SK-N-SH (cell line): Measurements from ENCODE around the gene CLMN. TPM values are rescaled to one million over a fixed set of nuclear protein-coding genes. Genes with fewer than 3 reads are reported as not detected.

Experiments used
- CTCF ChIA-PET: fragments of 300-600, 350-600 bp; formaldehyde crosslinking; extraction: SDS; loops from one replicate; lab custom pipeline; 2021; lab: Yijun Ruan, JAX
- POLR2A ChIA-PET: fragments of 350-600 bp; sonication (Branson Sonifier 250); formaldehyde crosslinking; extraction: SDS; loops from one replicate; lab custom pipeline; 2020; ENCODE audit warnings: antibody characterized with exemption, inconsistent platforms; lab: Yijun Ruan, JAX
- DNase-seq: peaks from one replicate; pipeline ENCODE4 v3.0.0; 2012
- H2AFZ ChIP-seq: fragments of 200-600 bp; sonication (generic); 2 replicates; pipeline ENCODE4 v1.8.1; 2016; ENCODE audit warnings: antibody characterized with exemption, mild to moderate bottlenecking, low read depth
- H3F3A ChIP-seq: fragments of 200-600 bp; sonication (generic); replicated peaks from 2 replicates; pipeline ENCODE3; 2016; ENCODE audit warnings: antibody characterized with exemption, mild to moderate bottlenecking; ENCODE audit not compliant: insufficient read depth
- H3K27ac ChIP-seq, 2 experiments: fragments of 200-500 bp in 1 of 2; fragments of 200-600 bp in 1 of 2; sonication (Bioruptor generic) in 1 of 2; sonication (generic), shearing (Covaris generic) in 1 of 2; 2 replicates each; pipeline versions ENCODE4 v1.5.1 to v1.6.1; 2014 to 2016; ENCODE audit warnings: low read depth in 2 of 2, inconsistent platforms in 1 of 2, low read length in 1 of 2, mild to moderate bottlenecking in 1 of 2, mixed read lengths in 1 of 2
- H3K27me3 ChIP-seq: fragments of 200-600 bp; sonication (generic), shearing (Covaris generic); 2 replicates; pipeline ENCODE4 v1.6.1; 2016; ENCODE audit warnings: mixed run types; ENCODE audit not compliant: insufficient read depth
- H3K36me3 ChIP-seq, 2 experiments: fragments of 200-500 bp in 1 of 2; fragments of 200-600 bp in 1 of 2; sonication (Bioruptor generic) in 1 of 2; sonication (generic) in 1 of 2; replicated peaks in 1 of 2; 2 replicates each; pipeline versions ENCODE3 to v1.5.1; 2014 to 2016; ENCODE audit warnings: low read length in 1 of 2, mild to moderate bottlenecking in 1 of 2; ENCODE audit not compliant: insufficient read depth in 2 of 2, control insufficient read depth in 1 of 2
- H3K4me1 ChIP-seq, 2 experiments: fragments of 200-500 bp in 1 of 2; fragments of 200-600 bp in 1 of 2; sonication (Bioruptor generic) in 1 of 2; sonication (generic), shearing (Covaris generic) in 1 of 2; 2 replicates each; pipeline versions ENCODE4 v1.5.1 to v1.6.1; 2014 to 2016; ENCODE audit warnings: low read depth in 1 of 2, low read length in 1 of 2, mixed run types in 1 of 2; ENCODE audit not compliant: insufficient read depth in 2 of 2, control insufficient read depth in 1 of 2
- H3K4me2 ChIP-seq: fragments of 200-600 bp; sonication (generic), shearing (Covaris generic); 2 replicates; pipeline ENCODE4 v1.6.1; 2017; ENCODE audit warnings: mixed run types
- H3K4me3 ChIP-seq, 2 experiments: fragments of 200-500 bp in 1 of 2; fragments of 200-600 bp in 1 of 2; sonication (Bioruptor generic) in 1 of 2; sonication (generic), shearing (Covaris generic) in 1 of 2; 2 replicates each; pipeline versions ENCODE4 v1.5.1 to v1.8.1; 2014 to 2016; ENCODE audit warnings: low read depth in 2 of 2, inconsistent platforms in 1 of 2, low read length in 1 of 2, mild to moderate bottlenecking in 1 of 2, mixed read lengths in 1 of 2, moderate library complexity in 1 of 2
- H3K79me2 ChIP-seq: fragments of 200-600 bp; sonication (generic); 2 replicates; pipeline ENCODE4 v1.8.1; 2017; ENCODE audit warnings: mild to moderate bottlenecking; ENCODE audit not compliant: insufficient read depth
- H3K9ac ChIP-seq: fragments of 200-600 bp; sonication (generic); 2 replicates; pipeline ENCODE4 v1.6.1; 2017; ENCODE audit warnings: mixed run types
- H3K9me2 ChIP-seq: fragments of 200-600 bp; sonication (generic); 2 replicates; pipeline ENCODE4 v1.6.1; 2017; ENCODE audit warnings: mixed run types
- H3K9me3 ChIP-seq: fragments of 200-600 bp; sonication (generic); 2 replicates; pipeline ENCODE4 v1.6.1; 2017; ENCODE audit warnings: mixed run types, mild to moderate bottlenecking, moderate library complexity
- H4K20me1 ChIP-seq: fragments of 200-600 bp; sonication (generic); 2 replicates; pipeline ENCODE4 v1.6.1; 2017; ENCODE audit warnings: mild to moderate bottlenecking, mixed run types; ENCODE audit not compliant: insufficient read depth
- CHD2 ChIP-seq: fragments of 150-350 bp; IDR thresholded peaks from 2 replicates; pipeline ENCODE4 v1.6.1; 2018; ENCODE audit warnings: low read length; ENCODE audit not compliant: partially characterized antibody
- EP300 ChIP-seq, 2 experiments: IDR thresholded peaks; 2 replicates each; pipeline versions ENCODE4 v1.4.0 to v1.6.1; 2012; ENCODE audit warnings: borderline replicate concordance in 1 of 2, low read depth in 1 of 2, low read length in 1 of 2
- EZH2phosphoT487 ChIP-seq: fragments of 200-600 bp; sonication (generic); IDR thresholded peaks from 2 replicates; pipeline ENCODE4 v1.6.1; 2017; ENCODE audit warnings: low read depth, mixed run types, mild to moderate bottlenecking, antibody characterized with exemption, moderate library complexity, borderline replicate concordance
- FOSL2 ChIP-seq: IDR thresholded peaks from 2 replicates; pipeline ENCODE4 v1.4.0; 2012; ENCODE audit warnings: low read depth, mild to moderate bottlenecking, moderate library complexity, borderline replicate concordance
- GABPA ChIP-seq: IDR thresholded peaks from 2 replicates; pipeline ENCODE4 v1.4.0; 2012; ENCODE audit warnings: low read depth, mild to moderate bottlenecking
- MEF2A ChIP-seq: IDR thresholded peaks from 2 replicates; pipeline ENCODE4 v1.4.0; 2012; ENCODE audit warnings: low read depth, borderline replicate concordance
- MXI1 ChIP-seq: IDR thresholded peaks from 2 replicates; pipeline ENCODE4 v1.6.1; 2012; ENCODE audit warnings: mild to moderate bottlenecking, low read depth, low read length, improper control_type of control experiment
- POLR2AphosphoS5 ChIP-seq: IDR thresholded peaks from 2 replicates; pipeline ENCODE4 v1.6.1; 2012; ENCODE audit warnings: low read depth, low read length
- RCOR1 ChIP-seq: fragments of 150-350 bp; IDR thresholded peaks from 2 replicates; pipeline ENCODE4 v1.6.1; 2017; ENCODE audit warnings: antibody characterized with exemption, low read length
- RFX5 ChIP-seq: IDR thresholded peaks from 2 replicates; pipeline ENCODE4 v1.6.1; 2012; ENCODE audit warnings: mild to moderate bottlenecking, improper control_type of control experiment, low read length
- RXRA ChIP-seq: IDR thresholded peaks from 2 replicates; pipeline ENCODE4 v1.4.0; 2012; ENCODE audit warnings: low read depth, mild to moderate bottlenecking, borderline replicate concordance
- SIN3A ChIP-seq: IDR thresholded peaks from 2 replicates; pipeline ENCODE4 v1.6.1; 2012; ENCODE audit warnings: low read depth, mild to moderate bottlenecking, low read length, moderate library complexity, borderline replicate concordance
- SMC3 ChIP-seq: IDR thresholded peaks from 2 replicates; pipeline ENCODE4 v1.6.1; 2012; ENCODE audit warnings: low read depth, low read length, improper control_type of control experiment
- TCF12 ChIP-seq: IDR thresholded peaks from 2 replicates; pipeline ENCODE4 v1.4.0; 2012
- TEAD4 ChIP-seq: IDR thresholded peaks from 2 replicates; pipeline ENCODE4 v1.4.0; 2012; ENCODE audit warnings: mild to moderate bottlenecking, borderline replicate concordance; ENCODE audit not compliant: insufficient read depth
- YY1 ChIP-seq: IDR thresholded peaks from 2 replicates; pipeline ENCODE4 v1.4.0; 2012; ENCODE audit warnings: low read depth, mild to moderate bottlenecking
- WGBS: methylation state at CpG from one replicate; pipeline ENCODE4 v1.1.6; 2017; ENCODE audit warnings: low lambda C conversion rate; 5-methylcytosine and 5-hydroxymethylcytosine counted together
- polyA plus RNA-seq, 3 experiments: library from polyadenylated mRNA; depleted of rRNA; stranded (reverse); fragments of >200 nt; gene quantifications; 2 replicates each; pipeline ENCODE4 v1.2.3, GENCODE V29; 2012
- TF ChIP-seq, protein P1 (sequence below): IDR thresholded peaks from 2 replicates; pipeline ENCODE4; 2012
- TF ChIP-seq, protein P2 (sequence below): IDR thresholded peaks from 2 replicates; pipeline ENCODE4 v1.6.1; 2012; ENCODE audit warnings: mild to moderate bottlenecking, low read depth, low read length, moderate library complexity
- TF ChIP-seq, protein P3 (sequence below): IDR thresholded peaks from 2 replicates; pipeline ENCODE4 v1.4.0; 2012; ENCODE audit warnings: low read depth, borderline replicate concordance

Gene CLMN
- polyA plus RNA-seq, 1 of the 3 experiments (the other 2 are of a cell fraction): 1.4 TPM

DNA sequence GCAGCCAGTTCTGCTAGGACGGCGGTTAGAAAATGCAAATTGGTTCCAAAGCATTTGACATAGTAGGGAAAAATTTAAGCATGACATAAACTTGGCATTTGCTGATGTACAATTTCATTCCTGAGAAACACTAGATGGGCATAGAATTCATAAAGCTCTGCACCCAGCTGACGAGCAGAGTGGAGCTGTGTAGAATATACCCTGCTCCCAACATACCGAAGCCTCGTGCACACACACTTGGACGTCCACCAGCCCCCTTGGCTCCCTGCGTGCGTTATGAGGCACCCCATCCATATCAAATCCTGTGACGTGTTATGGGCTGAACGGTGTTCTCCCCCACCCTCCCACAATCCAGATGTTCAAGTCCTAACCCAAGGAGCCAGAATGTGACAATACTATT, 65.4 kb downstream of the CLMN start:
- no peak overlapping the region for H3K4me3 ChIP-seq
- no peaks in the 10 kb centered on the region for H3F3A ChIP-seq
- DNase-seq: no peak
- no peak overlapping the region for H3K27ac ChIP-seq
- H4K20me1 ChIP-seq: no peaks in the 10 kb centered on the region
- H3K4me1 ChIP-seq: peaks cover 8 to 9% of the 10 kb centered on the region in 2 experiments; a peak in 2 of 4 replicates
- WGBS: 89% methylated on average over 10 of the region's 10 CpGs
- H2AFZ ChIP-seq: no peak overlapping the region
- no peak for TF ChIP-seq CHD2
- TF ChIP-seq, protein P1, sequence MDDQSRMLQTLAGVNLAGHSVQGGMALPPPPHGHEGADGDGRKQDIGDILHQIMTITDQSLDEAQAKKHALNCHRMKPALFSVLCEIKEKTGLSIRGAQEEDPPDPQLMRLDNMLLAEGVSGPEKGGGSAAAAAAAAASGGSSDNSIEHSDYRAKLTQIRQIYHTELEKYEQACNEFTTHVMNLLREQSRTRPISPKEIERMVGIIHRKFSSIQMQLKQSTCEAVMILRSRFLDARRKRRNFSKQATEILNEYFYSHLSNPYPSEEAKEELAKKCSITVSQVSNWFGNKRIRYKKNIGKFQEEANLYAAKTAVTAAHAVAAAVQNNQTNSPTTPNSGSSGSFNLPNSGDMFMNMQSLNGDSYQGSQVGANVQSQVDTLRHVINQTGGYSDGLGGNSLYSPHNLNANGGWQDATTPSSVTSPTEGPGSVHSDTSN: 0 out of 2 replicates have a peak, but pooled peaks have one; percentile 6
- no peaks in the 10 kb centered on the region for H3K36me3 ChIP-seq
- no peaks in the 10 kb centered on the region for H3K9me3 ChIP-seq
- ChIA-PET POLR2A (no interaction called here), CTCF (no interaction called here)
- H3K27me3 ChIP-seq: no peaks in the 10 kb centered on the region
- H3K79me2 ChIP-seq: no peaks in the 10 kb centered on the region
- no peaks in the 10 kb centered on the region for H3K9me2 ChIP-seq
- H3K4me2 ChIP-seq: no peak overlapping the region
- H3K9ac ChIP-seq: no peak overlapping the region

DNA sequence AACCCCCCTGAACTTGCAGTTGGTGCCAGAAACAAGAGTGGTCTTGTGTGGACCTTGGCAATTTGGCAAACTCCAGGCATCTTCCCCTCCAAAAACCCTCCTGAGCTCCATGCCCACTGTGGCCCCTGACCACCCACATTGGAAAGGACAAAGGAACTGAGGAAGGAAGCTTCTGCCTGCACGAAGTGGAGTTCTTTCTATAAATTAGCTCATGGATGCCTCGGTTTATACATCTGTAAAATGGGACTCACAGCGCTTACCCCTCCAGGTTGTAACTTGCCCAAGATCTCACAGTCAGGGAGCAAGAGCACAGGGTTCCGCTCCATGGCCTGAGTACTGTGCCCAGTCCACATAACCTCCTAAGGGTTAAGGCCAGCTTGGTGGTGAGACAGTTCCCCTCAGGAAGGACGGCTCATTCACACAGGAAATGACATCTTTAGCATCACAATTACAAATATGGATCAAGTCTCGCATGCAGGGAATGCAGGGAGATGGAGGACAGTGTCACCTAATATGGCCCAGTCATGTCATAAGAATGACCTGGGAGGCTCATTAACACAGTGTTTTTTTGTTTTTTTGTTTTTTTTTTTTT, 66.6 kb downstream of the CLMN start:
- H4K20me1 ChIP-seq: no peaks in the 10 kb centered on the region
- peaks cover 11% of the 10 kb centered on the region for H3F3A ChIP-seq
- TF ChIP-seq YY1 (no peak), POLR2AphosphoS5 (no peak), MXI1 (no peak), CHD2 (no peak), EZH2phosphoT487 (no peak), GABPA (no peak), RXRA (no peak), FOSL2 (no peak; the same call in 1 of the 2 replicates), SMC3 (no peak), RCOR1 (no peak), SIN3A (no peak), EP300 (IDR thresholded peaks at IDR 0.05; ENCODE audit: borderline replicate concordance in 1 of 2, low read depth in 1 of 2, low read length in 1 of 2) (no peak), MEF2A (no peak), TCF12 (no peak), RFX5 (no peak), TEAD4 (no peak)
- TF ChIP-seq, protein P2, sequence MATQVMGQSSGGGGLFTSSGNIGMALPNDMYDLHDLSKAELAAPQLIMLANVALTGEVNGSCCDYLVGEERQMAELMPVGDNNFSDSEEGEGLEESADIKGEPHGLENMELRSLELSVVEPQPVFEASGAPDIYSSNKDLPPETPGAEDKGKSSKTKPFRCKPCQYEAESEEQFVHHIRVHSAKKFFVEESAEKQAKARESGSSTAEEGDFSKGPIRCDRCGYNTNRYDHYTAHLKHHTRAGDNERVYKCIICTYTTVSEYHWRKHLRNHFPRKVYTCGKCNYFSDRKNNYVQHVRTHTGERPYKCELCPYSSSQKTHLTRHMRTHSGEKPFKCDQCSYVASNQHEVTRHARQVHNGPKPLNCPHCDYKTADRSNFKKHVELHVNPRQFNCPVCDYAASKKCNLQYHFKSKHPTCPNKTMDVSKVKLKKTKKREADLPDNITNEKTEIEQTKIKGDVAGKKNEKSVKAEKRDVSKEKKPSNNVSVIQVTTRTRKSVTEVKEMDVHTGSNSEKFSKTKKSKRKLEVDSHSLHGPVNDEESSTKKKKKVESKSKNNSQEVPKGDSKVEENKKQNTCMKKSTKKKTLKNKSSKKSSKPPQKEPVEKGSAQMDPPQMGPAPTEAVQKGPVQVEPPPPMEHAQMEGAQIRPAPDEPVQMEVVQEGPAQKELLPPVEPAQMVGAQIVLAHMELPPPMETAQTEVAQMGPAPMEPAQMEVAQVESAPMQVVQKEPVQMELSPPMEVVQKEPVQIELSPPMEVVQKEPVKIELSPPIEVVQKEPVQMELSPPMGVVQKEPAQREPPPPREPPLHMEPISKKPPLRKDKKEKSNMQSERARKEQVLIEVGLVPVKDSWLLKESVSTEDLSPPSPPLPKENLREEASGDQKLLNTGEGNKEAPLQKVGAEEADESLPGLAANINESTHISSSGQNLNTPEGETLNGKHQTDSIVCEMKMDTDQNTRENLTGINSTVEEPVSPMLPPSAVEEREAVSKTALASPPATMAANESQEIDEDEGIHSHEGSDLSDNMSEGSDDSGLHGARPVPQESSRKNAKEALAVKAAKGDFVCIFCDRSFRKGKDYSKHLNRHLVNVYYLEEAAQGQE: no peak
- TF ChIP-seq, protein P1: no peak
- TF ChIP-seq, protein P3, sequence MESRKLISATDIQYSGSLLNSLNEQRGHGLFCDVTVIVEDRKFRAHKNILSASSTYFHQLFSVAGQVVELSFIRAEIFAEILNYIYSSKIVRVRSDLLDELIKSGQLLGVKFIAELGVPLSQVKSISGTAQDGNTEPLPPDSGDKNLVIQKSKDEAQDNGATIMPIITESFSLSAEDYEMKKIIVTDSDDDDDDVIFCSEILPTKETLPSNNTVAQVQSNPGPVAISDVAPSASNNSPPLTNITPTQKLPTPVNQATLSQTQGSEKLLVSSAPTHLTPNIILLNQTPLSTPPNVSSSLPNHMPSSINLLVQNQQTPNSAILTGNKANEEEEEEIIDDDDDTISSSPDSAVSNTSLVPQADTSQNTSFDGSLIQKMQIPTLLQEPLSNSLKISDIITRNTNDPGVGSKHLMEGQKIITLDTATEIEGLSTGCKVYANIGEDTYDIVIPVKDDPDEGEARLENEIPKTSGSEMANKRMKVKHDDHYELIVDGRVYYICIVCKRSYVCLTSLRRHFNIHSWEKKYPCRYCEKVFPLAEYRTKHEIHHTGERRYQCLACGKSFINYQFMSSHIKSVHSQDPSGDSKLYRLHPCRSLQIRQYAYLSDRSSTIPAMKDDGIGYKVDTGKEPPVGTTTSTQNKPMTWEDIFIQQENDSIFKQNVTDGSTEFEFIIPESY: no peak
- H3K36me3 ChIP-seq: no peaks in the 10 kb centered on the region
- no peaks in the 10 kb centered on the region for H3K9me3 ChIP-seq
- H2AFZ ChIP-seq: 0 out of 2 replicates have a peak overlapping the region, but pooled peaks have one; percentile 31
- peaks cover 15 to 16% of the 10 kb centered on the region in 2 experiments for H3K4me1 ChIP-seq
- no peak overlapping the region for H3K9ac ChIP-seq
- H3K27ac ChIP-seq: no peak overlapping the region
- H3K9me2 ChIP-seq: no peaks in the 10 kb centered on the region
- POLR2A ChIA-PET: no interaction called here
- no peak for DNase-seq
- no peak overlapping the region for H3K4me3 ChIP-seq
- no peaks in the 10 kb centered on the region for H3K27me3 ChIP-seq
- H3K4me2 ChIP-seq: no peak overlapping the region
- CTCF ChIA-PET: no interaction called here
- no peaks in the 10 kb centered on the region for H3K79me2 ChIP-seq
- 70% methylated on average over 6 of the region's 6 CpGs for WGBS
